Measurements from ENCODE around the gene REXO1.

The REXO1 gene

GRCh38 chr19:1874554-1875185 lies 26.4 kb upstream of the REXO1 start:
- Histone ChIP-seq H2AFZ (no peak overlapping the region), H3K27ac (peak overlapping the region; percentile 92), H3K9me3 (ENCODE audit: control insufficient read depth, low read length) (no peaks in the 10 kb centered on the region), H3K9ac (no peak overlapping the region), H3K4me2 (ENCODE audit: low read length) (peak overlapping the region; percentile 77), H3K4me1 (peaks cover 23% of the 10 kb centered on the region), H3K79me2 (peaks cover 38% of the 10 kb centered on the region), H3K27me3 (ENCODE audit: control insufficient read depth, insufficient read depth, low read length) (no peaks in the 10 kb centered on the region), H3K36me3 (ENCODE audit: control insufficient read depth, insufficient read depth, low read length) (no peaks in the 10 kb centered on the region), H3K4me3 (ENCODE audit: low read depth, low read length) (peak overlapping the region; percentile 80)
- TF ChIP-seq CTCF (IDR thresholded peaks at IDR 0.05): no peak

- Histone ChIP-seq H2AFZ (peak overlapping the region; percentile 59), H3K9ac (no peak overlapping the region), H3K36me3 (ENCODE audit: control insufficient read depth, insufficient read depth, low read length) (no peaks in the 10 kb centered on the region), H3K79me2 (peaks cover 44% of the 10 kb centered on the region), H3K27ac (peak overlapping the region; percentile 92), H3K4me1 (peaks cover 23% of the 10 kb centered on the region), H3K4me2 (ENCODE audit: low read length) (peak overlapping the region; percentile 77), H3K4me3 (ENCODE audit: low read depth, low read length) (peak overlapping the region; percentile 80), H3K27me3 (ENCODE audit: control insufficient read depth, insufficient read depth, low read length) (no peaks in the 10 kb centered on the region), H3K9me3 (ENCODE audit: control insufficient read depth, low read length) (no peaks in the 10 kb centered on the region)
- no peak for TF ChIP-seq CTCF (IDR thresholded peaks at IDR 0.05)
Measured at GRCh38 chr19:1873524-1874473, 25.5 kb upstream of the REXO1 start.

GRCh38 chr19:1872807-1873523 lies 24.7 kb upstream of the REXO1 start:
- H3K9me3 ChIP-seq (ENCODE audit: control insufficient read depth, low read length): no peaks in the 10 kb centered on the region
- H3K9ac ChIP-seq: no peak overlapping the region
- peak overlapping the region; percentile 77 for H3K4me2 ChIP-seq (ENCODE audit: low read length)
- peak overlapping the region; percentile 92 for H3K27ac ChIP-seq
- no peaks in the 10 kb centered on the region for H3K36me3 ChIP-seq (ENCODE audit: control insufficient read depth, insufficient read depth, low read length)
- H3K79me2 ChIP-seq: peaks cover 44% of the 10 kb centered on the region
- H3K4me3 ChIP-seq (ENCODE audit: low read depth, low read length): peak overlapping the region; percentile 80
- no peaks in the 10 kb centered on the region for H3K27me3 ChIP-seq (ENCODE audit: control insufficient read depth, insufficient read depth, low read length)
- TF ChIP-seq CTCF (IDR thresholded peaks at IDR 0.05): no peak
- peak overlapping the region; percentile 59 for H2AFZ ChIP-seq
- peaks cover 23% of the 10 kb centered on the region for H3K4me1 ChIP-seq

GRCh38 chr19:1871630-1872029 lies 23.3 kb upstream of the REXO1 start:
- no peak overlapping the region for H3K4me3 ChIP-seq (ENCODE audit: low read depth, low read length)
- H3K27me3 ChIP-seq (ENCODE audit: control insufficient read depth, insufficient read depth, low read length): no peaks in the 10 kb centered on the region
- H3K27ac ChIP-seq: no peak overlapping the region
- H2AFZ ChIP-seq: no peak overlapping the region
- no peak overlapping the region for H3K9ac ChIP-seq
- H3K36me3 ChIP-seq (ENCODE audit: control insufficient read depth, insufficient read depth, low read length): no peaks in the 10 kb centered on the region
- H3K79me2 ChIP-seq: peaks cover 44% of the 10 kb centered on the region
- TF ChIP-seq CTCF (IDR thresholded peaks at IDR 0.05): no peak
- H3K4me2 ChIP-seq (ENCODE audit: low read length): no peak overlapping the region
- H3K9me3 ChIP-seq (ENCODE audit: control insufficient read depth, low read length): no peaks in the 10 kb centered on the region
- H3K4me1 ChIP-seq: peaks cover 23% of the 10 kb centered on the region
